GM21737 (cell line): ENCODE measurements around the gene WDR26.
"Not testable (repeated sequence)": the region's sequence is repeated elsewhere in the genome, so short reads cannot be mapped to it uniquely, and the experiment has no call there.

Experiments
- ATAC-seq: cut with Tn5 transposase; IDR thresholded peaks from one replicate; pipeline ENCODE4 v1.9.1; 2021; ENCODE audit warnings: mild to moderate bottlenecking, moderate library complexity; ENCODE audit not compliant: unreplicated experiment

WDR26 gene

GRCh38 chr1:224352436-224353085 lies 82.0 kb downstream of the WDR26 start:
- ATAC-seq: not testable (repeated sequence)

GRCh38 chr1:224349716-224350115 lies 84.9 kb downstream of the WDR26 start:
- not testable (repeated sequence) for ATAC-seq

- no peak for ATAC-seq
Observed at GRCh38 chr1:224348137-224348536, 86.5 kb downstream of the WDR26 start.

GRCh38 chr1:224343679-224344078 lies 90.9 kb downstream of the WDR26 start:
- no peak for ATAC-seq

- peak; percentile 83 for ATAC-seq
Observed at GRCh38 chr1:224340453-224341384, 93.9 kb downstream of the WDR26 start.

GRCh38 chr1:224339442-224340033 lies 95.1 kb downstream of the WDR26 start:
- ATAC-seq: no peak

- no peak for ATAC-seq
Observed at GRCh38 chr1:224338150-224338838, 96.3 kb downstream of the WDR26 start.
